NCI-H1105 treated with DMSO at 0.1 percent for 48 hours (cell line): ENCODE results near the gene PDCD1.
A peak's percentile ranks its signal among the peaks of the same experiment; 100 is the strongest.
"Not testable (repeated sequence)": the region's sequence is repeated elsewhere in the genome, so short reads cannot be mapped to it uniquely, and the experiment has no call there.

ENCODE experiments used
- DNase-seq: peaks from one replicate; lab custom pipeline; 2025; lab: John Stamatoyannopoulos, UW

PDCD1 gene

GRCh38 chr2:241877989-241878970 is 19.6 kb upstream of the PDCD1 start:
- DNase-seq: peak; percentile 38

GRCh38 chr2:241877197-241877685 is 18.5 kb upstream of the PDCD1 start:
- no peak for DNase-seq

GRCh38 chr2:241876528-241877196 is 18.0 kb upstream of the PDCD1 start:
- no peak for DNase-seq

GRCh38 chr2:241875754-241876527 is 17.2 kb upstream of the PDCD1 start:
- not testable (repeated sequence) for DNase-seq

GRCh38 chr2:241874277-241874925 is 15.7 kb upstream of the PDCD1 start:
- no peak for DNase-seq

GRCh38 chr2:241873803-241874110 is 15.1 kb upstream of the PDCD1 start:
- DNase-seq: no peak

GRCh38 chr2:241873081-241873802 is 14.5 kb upstream of the PDCD1 start:
- DNase-seq: no peak

- DNase-seq: no peak
Measured at GRCh38 chr2:241872313-241872642, 13.6 kb upstream of the PDCD1 start.

- no peak for DNase-seq
Measured at GRCh38 chr2:241871538-241872312, 13.0 kb upstream of the PDCD1 start.

- DNase-seq: peak; percentile 50
Measured at GRCh38 chr2:241870611-241871537, 12.2 kb upstream of the PDCD1 start.

GRCh38 chr2:241870081-241870541 is 11.4 kb upstream of the PDCD1 start:
- peak; percentile 50 for DNase-seq

GRCh38 chr2:241869087-241869961 is 10.6 kb upstream of the PDCD1 start, which contains the start of gene RTP5:
TSS of gene RTP5 (plus strand) at chr2:241869729. CDS start at chr2:241869757, 28 bp downstream.
- DNase-seq: peak; percentile 62

GRCh38 chr2:241868661-241869081 is 10.0 kb upstream of the PDCD1 start:
- peak; percentile 19 for DNase-seq

GRCh38 chr2:241867776-241868420 is 9.2 kb upstream of the PDCD1 start:
- DNase-seq: no peak

- no peak for DNase-seq
Measured at GRCh38 chr2:241866790-241867645, 8.3 kb upstream of the PDCD1 start.

GRCh38 chr2:241865957-241866789 is 7.5 kb upstream of the PDCD1 start:
- DNase-seq: no peak
